IMR-90 (cell line): Measurements from ENCODE around the gene ZNF219.

Experiments
- CTCF ChIP-seq: conservative IDR thresholded peaks from 2 replicates; pipeline ENCODE4 v1.5.1; 2012; ENCODE audit warnings: mild to moderate bottlenecking, low read depth, low read length, improper control_type of control experiment
- MXI1 ChIP-seq: IDR thresholded peaks from 2 replicates; pipeline ENCODE4 v1.6.1; 2012; ENCODE audit warnings: low read depth, mild to moderate bottlenecking, low read length, moderate library complexity, borderline replicate concordance
- POLR2A ChIP-seq: IDR thresholded peaks from 2 replicates; pipeline ENCODE4 v1.6.1; 2012; ENCODE audit warnings: mild to moderate bottlenecking, low read depth, low read length
- RCOR1 ChIP-seq: IDR thresholded peaks from 2 replicates; pipeline ENCODE4 v1.6.1; 2012; ENCODE audit warnings: mild to moderate bottlenecking, low read length, improper control_type of control experiment; ENCODE audit not compliant: insufficient replicate concordance
- USF2 ChIP-seq: fragments of 150-350 bp; IDR thresholded peaks from 2 replicates; pipeline ENCODE4 v1.6.1; 2017; ENCODE audit warnings: mild to moderate bottlenecking, antibody characterized with exemption, low read length, low read depth

GRCh38 chr14:21073921-21074320 lies 24.5 kb downstream of the ZNF219 start:
- TF ChIP-seq POLR2A, result no peak
- TF ChIP-seq CTCF, result no peak
- TF ChIP-seq MXI1, result no peak
- no peak for TF ChIP-seq RCOR1
- TF ChIP-seq USF2, result no peak
